G401 (cell line): ENCODE results near the gene HERC4. TPM values are rescaled to one million over a fixed set of nuclear protein-coding genes. Genes with fewer than 3 reads are reported as not detected.
"Not testable (repeated sequence)": the region's sequence is repeated elsewhere in the genome, so short reads cannot be mapped to it uniquely, and the experiment has no call there.

ENCODE experiments used
- DNase-seq: peaks from one replicate; pipeline ENCODE4 v3.0.0-alpha.2; 2015; ENCODE audit warnings: low spot score
- in situ Hi-C: cut with HindIII; loops from 2 replicates; pipeline ENCODE4 v1.10.0; 2016; ENCODE audit warnings: low sequenced_read_pairs, mixed read lengths
- total RNA-seq: library from RNA; depleted of rRNA; stranded (reverse); fragments of >200 nt; shearing (Covaris generic); gene quantifications from 2 replicates; pipeline ENCODE4 v1.2.3, GENCODE V29; 2014; rRNA removed

HERC4 gene
- total RNA-seq, 1 experiment from 2014 or later: 15.4 TPM

DNA sequence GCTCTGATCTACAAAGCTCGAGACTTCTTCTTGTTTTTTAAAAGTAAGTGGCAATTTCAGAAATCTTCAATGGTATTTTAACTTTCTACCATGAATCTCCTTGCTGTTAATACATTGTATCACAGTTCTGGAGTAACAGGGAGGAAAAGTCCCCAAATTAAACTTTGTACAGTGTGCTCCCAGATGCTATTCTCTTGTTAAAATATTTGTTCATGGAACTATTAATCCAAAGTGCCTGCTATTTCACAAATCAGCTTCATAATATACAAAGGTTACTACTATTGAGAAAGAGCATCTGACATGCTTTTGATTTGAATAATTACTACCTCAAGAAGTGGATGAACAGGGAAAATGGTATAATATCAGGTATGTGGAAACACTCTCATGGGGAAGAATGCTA lies 154.0 kb downstream of the HERC4 start:
- no peak for DNase-seq
- in situ Hi-C loops: no loop called here

GRCh38 chr10:67917679-67918078 lies 157.4 kb downstream of the HERC4 start:
- DNase-seq: no peak
- in situ Hi-C loops: no loop called here

DNA sequence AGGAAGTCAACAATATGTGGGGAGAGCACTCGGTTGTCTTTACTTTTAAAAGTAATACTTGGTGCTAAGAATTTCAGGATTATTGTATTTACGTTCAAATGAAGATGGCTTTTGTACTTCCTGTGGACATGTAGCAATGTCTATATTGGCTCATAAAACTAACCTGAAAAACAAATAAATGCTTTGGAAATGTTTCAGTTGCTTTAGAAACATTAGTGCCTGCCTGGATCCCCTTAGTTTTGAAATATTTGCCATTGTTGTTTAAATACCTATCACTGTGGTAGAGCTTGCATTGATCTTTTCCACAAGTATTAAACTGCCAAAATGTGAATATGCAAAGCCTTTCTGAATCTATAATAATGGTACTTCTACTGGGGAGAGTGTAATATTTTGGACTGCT lies 157.9 kb downstream of the HERC4 start:
- in situ Hi-C loops: no loop called here
- no peak for DNase-seq

- no peak for DNase-seq
These were observed 160.2 kb downstream of the HERC4 start for GRCh38 chr10:67914777-67915340.

GRCh38 chr10:67912331-67912946 lies 162.6 kb downstream of the HERC4 start:
- in situ Hi-C loops: no loop called here
- no peak for DNase-seq

More at GRCh38 chr10:67914777-67915340, 160.2 kb downstream of the HERC4 start:
- in situ Hi-C loops: no loop called here

DNA sequence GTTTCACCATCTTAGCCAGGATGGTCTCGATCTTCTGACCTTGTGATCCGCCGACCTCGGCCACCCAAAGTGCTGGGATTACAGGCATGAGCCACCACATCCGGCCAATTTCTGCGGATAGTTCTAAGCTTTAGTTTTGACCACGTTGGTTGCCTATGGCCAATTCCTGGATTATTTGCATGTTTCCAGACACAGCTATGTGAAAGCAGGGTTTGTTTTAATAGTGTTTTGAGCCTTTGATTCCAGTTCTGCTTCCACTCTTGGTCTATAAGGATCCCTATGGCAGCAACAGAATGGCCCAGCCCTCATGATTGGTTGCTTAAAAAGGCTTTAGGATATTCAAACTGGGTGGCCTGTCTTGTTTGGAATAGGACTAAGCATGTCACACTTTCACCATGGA lies 171.5 kb downstream of the HERC4 start:
- no peak for DNase-seq
- in situ Hi-C loops: no loop called here

DNA sequence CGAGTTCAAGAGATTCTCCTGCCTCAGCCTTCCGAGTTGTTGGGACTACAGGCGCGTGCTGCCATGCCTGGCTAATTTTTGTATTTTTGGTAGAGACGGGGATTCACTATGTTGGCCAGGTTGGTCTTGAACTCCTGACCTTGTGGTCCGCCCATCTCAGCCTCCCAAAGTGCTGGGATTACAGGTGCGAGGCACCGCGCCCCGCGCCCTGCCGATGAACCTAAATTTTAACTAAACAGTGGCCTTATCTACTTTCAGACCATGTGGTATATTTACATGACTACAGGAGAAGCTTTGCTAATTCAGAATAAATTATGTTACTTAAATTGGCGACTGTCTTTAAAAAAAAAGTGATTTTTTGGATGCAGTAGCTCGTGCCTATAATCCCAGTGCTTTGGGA lies 181.4 kb downstream of the HERC4 start:
- in situ Hi-C loops: no loop called here
- no peak for DNase-seq

GRCh38 chr10:67884842-67885670 lies 190.0 kb downstream of the HERC4 start:
- in situ Hi-C loops: no loop called here
- peak; percentile 67 for DNase-seq

- peak; percentile 94 for DNase-seq
- in situ Hi-C loops: no loop called here
These were observed 190.7 kb downstream of the HERC4 start, which contains the start of gene SIRT1 for GRCh38 chr10:67884313-67884841. TSS of gene SIRT1 (plus strand) at chr10:67884656. CDS start at chr10:67884722, 66 bp downstream.

DNA sequence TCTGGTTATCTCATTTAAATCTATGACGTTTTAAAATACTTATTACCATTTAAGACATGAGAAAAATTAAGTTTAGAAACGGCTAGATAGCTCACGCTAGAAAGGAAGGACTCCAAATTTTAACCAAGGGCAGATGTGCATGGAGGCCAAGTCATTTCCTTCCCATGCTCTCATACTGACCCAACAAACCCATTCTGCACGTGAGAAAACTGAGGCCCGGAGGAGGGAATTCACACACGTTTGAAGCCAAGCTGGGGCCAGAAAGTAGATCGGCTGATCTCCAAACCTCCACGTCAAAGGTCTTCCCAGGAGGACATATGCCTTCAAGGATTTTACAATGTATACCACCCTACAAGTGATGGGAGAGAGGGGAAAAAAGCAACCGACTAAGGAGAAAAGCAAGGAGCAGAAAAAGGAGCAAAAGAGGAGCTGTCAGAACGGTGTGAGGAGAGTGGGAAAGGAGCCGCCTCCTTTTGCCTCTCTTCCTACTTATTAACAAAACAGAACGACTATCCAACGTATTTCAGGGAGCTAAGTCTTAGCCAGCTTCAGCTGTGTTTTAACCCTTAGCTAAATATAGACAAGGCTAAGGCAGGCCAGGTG lies 191.3 kb downstream of the HERC4 start:
- in situ Hi-C loops: no loop called here
- no peak for DNase-seq

DNA sequence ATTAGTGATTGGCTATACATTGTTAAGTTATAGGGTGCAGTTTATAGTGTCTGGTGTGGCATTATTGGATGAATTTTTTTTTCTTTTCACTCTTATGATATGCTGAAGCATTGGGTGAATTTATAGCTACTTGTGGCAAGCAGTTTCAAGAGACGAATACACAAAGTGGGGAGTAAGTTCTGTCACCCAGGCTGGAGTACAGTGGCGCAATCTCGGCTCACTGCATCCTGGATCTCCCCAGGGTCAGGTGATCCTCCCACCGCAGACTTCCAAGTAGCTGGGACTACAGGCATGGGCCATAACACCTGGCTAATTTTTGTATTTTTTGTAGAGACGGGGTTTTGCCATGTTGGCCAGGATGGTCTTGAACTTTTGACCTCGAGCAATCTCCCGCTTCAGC lies 196.9 kb downstream of the HERC4 start:
- in situ Hi-C loops: no loop called here
- no peak for DNase-seq

- in situ Hi-C loops, DNase-seq: not testable (repeated sequence)
These were observed 197.7 kb downstream of the HERC4 start for GRCh38 chr10:67877421-67877820.

- in situ Hi-C loops: no loop called here
- DNase-seq: no peak
These were observed 199.5 kb downstream of the HERC4 start for GRCh38 chr10:67875340-67876238.

Other genes with a start within 250 kb of the HERC4 start
- gene DNAJC12, start 237.1 kb downstream of the HERC4 start, total RNA-seq: 1.1 and 15.8 TPM in 2 replicates
- gene SIRT1, start 190.6 kb downstream of the HERC4 start, total RNA-seq: 14.8 and 27.2 TPM in 2 replicates
- 0.06 TPM in 1 of 2 replicates, not detected in the other for gene MYPN, start 34.2 kb upstream of the HERC4 start, total RNA-seq
- 0.37 and 0.92 TPM in 2 replicates for gene ATOH7, start 156.8 kb upstream of the HERC4 start, total RNA-seq